HG03432 (cell line): ENCODE measurements around the gene TEX2.
"Not testable (repeated sequence)": the region's sequence is repeated elsewhere in the genome, so short reads cannot be mapped to it uniquely, and the experiment has no call there.

Source experiments
- ATAC-seq: cut with Tn5 transposase; IDR thresholded peaks from one replicate; pipeline ENCODE4 v1.9.1; 2021; ENCODE audit warnings: mild to moderate bottlenecking, moderate library complexity; ENCODE audit not compliant: unreplicated experiment

TEX2 gene

GRCh38 chr17:64240741-64241347 lies 22.2 kb downstream of the TEX2 start:
- no peak for ATAC-seq

GRCh38 chr17:64240261-64240740 lies 22.8 kb downstream of the TEX2 start:
- ATAC-seq, result no peak

- not testable (repeated sequence) for ATAC-seq
Observed at GRCh38 chr17:64238449-64238848, 24.6 kb downstream of the TEX2 start.

- no peak for ATAC-seq
Observed at GRCh38 chr17:64236827-64237403, 26.1 kb downstream of the TEX2 start.

GRCh38 chr17:64234961-64235360 lies 28.1 kb downstream of the TEX2 start:
- no peak for ATAC-seq

GRCh38 chr17:64232466-64233262 lies 30.4 kb downstream of the TEX2 start:
- ATAC-seq, result no peak

GRCh38 chr17:64231567-64232141 lies 31.4 kb downstream of the TEX2 start:
- ATAC-seq, result no peak

GRCh38 chr17:64230791-64231408 lies 32.2 kb downstream of the TEX2 start:
- no peak for ATAC-seq

GRCh38 chr17:64229815-64230728 lies 33.0 kb downstream of the TEX2 start:
- ATAC-seq, result no peak

GRCh38 chr17:64226132-64226531 lies 36.9 kb downstream of the TEX2 start:
- ATAC-seq, result no peak

GRCh38 chr17:64225410-64225809 lies 37.6 kb downstream of the TEX2 start:
- ATAC-seq, result no peak

- ATAC-seq, result no peak
Observed at GRCh38 chr17:64223931-64224629, 39.0 kb downstream of the TEX2 start.

GRCh38 chr17:64223283-64223682 lies 39.8 kb downstream of the TEX2 start:
- ATAC-seq, result no peak

GRCh38 chr17:64221679-64222078 lies 41.4 kb downstream of the TEX2 start:
- no peak for ATAC-seq

- not testable (repeated sequence) for ATAC-seq
Observed at GRCh38 chr17:64220604-64221003, 42.5 kb downstream of the TEX2 start.

GRCh38 chr17:64219571-64219970 lies 43.5 kb downstream of the TEX2 start:
- no peak for ATAC-seq

- ATAC-seq, result peak; percentile 75
Observed at GRCh38 chr17:64218066-64218465, 45.0 kb downstream of the TEX2 start.

GRCh38 chr17:64217249-64217691 lies 45.8 kb downstream of the TEX2 start:
- no peak for ATAC-seq
